HG03039 (cell line): ENCODE measurements around the gene ZNF622.

Experiments used
- ATAC-seq: cut with Tn5 transposase; IDR thresholded peaks from one replicate; pipeline ENCODE4 v1.9.1; 2021; ENCODE audit warnings: mild to moderate bottlenecking, moderate library complexity; ENCODE audit not compliant: unreplicated experiment

ZNF622 gene

GRCh38 chr5:16465544-16466432 lies at the start of gene ZNF622:
ZNF622 (minus strand) TSS chr5:16465800; CDS start chr5:16465665, 135 bp downstream.
- ATAC-seq = peak; percentile 71

- ATAC-seq = no peak
Observed at GRCh38 chr5:16510098-16510497, 44.5 kb upstream of the ZNF622 start.

GRCh38 chr5:16508730-16509531 lies 43.3 kb upstream of the ZNF622 start:
- no peak for ATAC-seq

GRCh38 chr5:16507716-16508115 lies 42.1 kb upstream of the ZNF622 start:
- ATAC-seq = no peak

GRCh38 chr5:16505904-16506303 lies 40.3 kb upstream of the ZNF622 start:
- no peak for ATAC-seq

- no peak for ATAC-seq
Observed at GRCh38 chr5:16505140-16505891, 39.7 kb upstream of the ZNF622 start.

- ATAC-seq = no peak
Observed at GRCh38 chr5:16504571-16504970, 39.0 kb upstream of the ZNF622 start.

GRCh38 chr5:16502866-16503265 lies 37.3 kb upstream of the ZNF622 start:
- ATAC-seq = no peak

GRCh38 chr5:16500024-16500423 lies 34.4 kb upstream of the ZNF622 start:
- no peak for ATAC-seq

GRCh38 chr5:16497546-16497945 lies 31.9 kb upstream of the ZNF622 start:
- no peak for ATAC-seq

GRCh38 chr5:16493261-16493660 lies 27.7 kb upstream of the ZNF622 start:
- ATAC-seq = no peak

- ATAC-seq = no peak
Observed at GRCh38 chr5:16492398-16493140, 27.0 kb upstream of the ZNF622 start.

GRCh38 chr5:16490911-16491310 lies 25.3 kb upstream of the ZNF622 start:
- ATAC-seq = no peak

GRCh38 chr5:16489322-16489791 lies 23.8 kb upstream of the ZNF622 start:
- peak; percentile 56 for ATAC-seq

GRCh38 chr5:16487456-16487855 lies 21.9 kb upstream of the ZNF622 start:
- no peak for ATAC-seq

- ATAC-seq = no peak
Observed at GRCh38 chr5:16486711-16487111, 21.1 kb upstream of the ZNF622 start.

GRCh38 chr5:16485656-16486055 lies 20.1 kb upstream of the ZNF622 start:
- no peak for ATAC-seq

GRCh38 chr5:16484081-16484480 lies 18.5 kb upstream of the ZNF622 start:
- no peak for ATAC-seq

GRCh38 chr5:16483361-16483760 lies 17.8 kb upstream of the ZNF622 start:
- no peak for ATAC-seq

- ATAC-seq = no peak
Observed at GRCh38 chr5:16482891-16483290, 17.3 kb upstream of the ZNF622 start.
